WTC11 (cell line): Measurements from ENCODE around the gene SFTA2.
"Not testable (repeated sequence)": the region's sequence is repeated elsewhere in the genome, so short reads cannot be mapped to it uniquely, and the experiment has no call there.

Experiments used
- CBFB ChIP-seq: sonication (generic); formaldehyde crosslinking; IDR thresholded peaks from 2 replicates; pipeline ENCODE4 v1.8.1; 2022; ENCODE audit warnings: mild to moderate bottlenecking, low read depth, missing genetic modification reagents
- CTCF ChIP-seq: fragments of 200-600 bp; IDR thresholded peaks from 2 replicates; pipeline ENCODE4 v1.8.0; 2022; ENCODE audit warnings: antibody characterized with exemption
- IRF2 ChIP-seq: sonication (generic); formaldehyde crosslinking; IDR thresholded peaks from 2 replicates; pipeline ENCODE4 v1.8.0; 2022; ENCODE audit warnings: low read depth, missing genetic modification reagents, borderline replicate concordance
- MLX ChIP-seq: sonication (generic); formaldehyde crosslinking; IDR thresholded peaks from 2 replicates; pipeline ENCODE4 v1.8.1; 2023; ENCODE audit warnings: mild to moderate bottlenecking, missing genetic modification reagents, moderate library complexity
- TEAD4 ChIP-seq: sonication (generic); formaldehyde crosslinking; IDR thresholded peaks from 2 replicates; pipeline ENCODE4 v1.8.0; 2022; ENCODE audit warnings: mild to moderate bottlenecking, missing genetic modification reagents
- ZNF121 ChIP-seq: sonication (generic); formaldehyde crosslinking; IDR thresholded peaks from 2 replicates; pipeline ENCODE4 v1.8.0; 2023; ENCODE audit warnings: missing genetic modification reagents
- ZNF232 ChIP-seq: sonication (generic); formaldehyde crosslinking; IDR thresholded peaks from 2 replicates; pipeline ENCODE4 v1.8.0; 2022; ENCODE audit warnings: mild to moderate bottlenecking, missing genetic modification reagents
- ZNF281 ChIP-seq: sonication (generic); formaldehyde crosslinking; IDR thresholded peaks from 2 replicates; pipeline ENCODE4 v1.8.0; 2023; ENCODE audit warnings: mild to moderate bottlenecking, missing genetic modification reagents

- not testable (repeated sequence) for TF ChIP-seq CTCF; ZNF281 (CRISPR knock-in tag); MLX (CRISPR knock-in tag); CBFB (CRISPR knock-in tag); TEAD4 (CRISPR knock-in tag); ZNF232 (CRISPR knock-in tag); IRF2 (CRISPR knock-in tag); ZNF121 (CRISPR knock-in tag)
Observed at GRCh38 chr6:30927080-30927479, 4.9 kb downstream of the SFTA2 start.
